Fibroblast of skin of left biceps (primary cell): ENCODE measurements around the gene AHDC1.

ENCODE experiments used
- DNase-seq, 2 experiments: peaks; one replicate each; pipeline ENCODE4 v3.0.0-alpha.2; 2013; ENCODE audit warnings: low read depth in 2 of 2

Gene AHDC1

GRCh38 chr1:27536010-27536757 lies 67.8 kb downstream of the AHDC1 start:
- DNase-seq, result no peak

GRCh38 chr1:27535386-27535785 lies 68.6 kb downstream of the AHDC1 start:
- DNase-seq, result no peak

GRCh38 chr1:27531959-27532685 lies 71.8 kb downstream of the AHDC1 start:
- DNase-seq, result no peak

- no peak for DNase-seq
Observed at GRCh38 chr1:27530192-27530591, 73.8 kb downstream of the AHDC1 start.

GRCh38 chr1:27529704-27530018 lies 74.3 kb downstream of the AHDC1 start:
- DNase-seq, result no peak

GRCh38 chr1:27528818-27529703 lies 74.9 kb downstream of the AHDC1 start:
- peak in 1 of 2 experiments; percentile 33 for DNase-seq

- no peak for DNase-seq
Observed at GRCh38 chr1:27527890-27528817, 75.8 kb downstream of the AHDC1 start.

- no peak for DNase-seq
Observed at GRCh38 chr1:27527223-27527889, 76.6 kb downstream of the AHDC1 start.

GRCh38 chr1:27526569-27527222 lies 77.2 kb downstream of the AHDC1 start:
- DNase-seq, result no peak

- peak in 1 of 2 experiments; percentile 31 for DNase-seq
Observed at GRCh38 chr1:27525296-27526272, 78.4 kb downstream of the AHDC1 start.

GRCh38 chr1:27523337-27524020 lies 80.5 kb downstream of the AHDC1 start:
- DNase-seq, result no peak

GRCh38 chr1:27522432-27523336 lies 81.3 kb downstream of the AHDC1 start:
- no peak for DNase-seq

GRCh38 chr1:27521861-27522431 lies 82.0 kb downstream of the AHDC1 start:
- no peak for DNase-seq

- no peak for DNase-seq
Observed at GRCh38 chr1:27521336-27521831, 82.6 kb downstream of the AHDC1 start.

- DNase-seq, result no peak
Observed at GRCh38 chr1:27520651-27521050, 83.3 kb downstream of the AHDC1 start.

- DNase-seq, result no peak
Observed at GRCh38 chr1:27519331-27520258, 84.3 kb downstream of the AHDC1 start.
